Natural killer cell treated with Interleukin-12 subunit alpha and Interleukin-12 subunit beta and Interleukin-15 and Interleukin-18, amount 100 ng/mL, for 72 hours (primary cell): ENCODE measurements around the gene LYRM7. TPM values are rescaled to one million over a fixed set of nuclear protein-coding genes. Genes with fewer than 3 reads are reported as not detected.
"Not testable (repeated sequence)": the region's sequence is repeated elsewhere in the genome, so short reads cannot be mapped to it uniquely, and the experiment has no call there.

Source experiments
- ATAC-seq, 2 donors: fragments of 150-1000 bp; cut with Tn5 transposase in 1 of 2; sonication (Bioruptor Pico), chemical (Tn5 transposase) in 1 of 2; 2 replicates each; pipeline ENCODE4 v1.10.0; 2021
- DNase-seq: peaks from one replicate; pipeline ENCODE4 v3.0.0; 2022; ENCODE audit warnings: low spot score
- H3K27ac Mint-ChIP-seq, 2 donors: 1 replicate in 1 of 2; 2 replicates in 1 of 2; pipeline ENCODE4 v1.8.0; 2022; ENCODE audit warnings: mixed read lengths in 2 of 2, mild to moderate bottlenecking in 1 of 2, moderate library complexity in 1 of 2
- H3K27me3 Mint-ChIP-seq, 2 donors: 1 replicate in 1 of 2; 2 replicates in 1 of 2; pipeline ENCODE4 v1.8.0; 2022; ENCODE audit warnings: mixed read lengths in 2 of 2
- H3K36me3 Mint-ChIP-seq: one replicate; pipeline ENCODE4 v1.8.0; 2022; ENCODE audit warnings: mixed read lengths
- H3K4me1 Mint-ChIP-seq, 2 donors: 1 replicate in 1 of 2; 2 replicates in 1 of 2; pipeline ENCODE4 v1.8.0; 2022; ENCODE audit warnings: low read depth in 2 of 2, mixed read lengths in 2 of 2, mild to moderate bottlenecking in 1 of 2
- H3K4me3 Mint-ChIP-seq: one replicate; pipeline ENCODE4 v1.8.0; 2022; ENCODE audit warnings: mixed read lengths
- H3K9me3 Mint-ChIP-seq: 2 replicates; pipeline ENCODE4 v1.8.0; 2022; ENCODE audit warnings: mixed read lengths
- total RNA-seq, 2 donors: library from RNA; stranded (reverse); gene quantifications; one replicate each; pipeline ENCODE4 v1.2.3, GENCODE V29; 2022

Gene LYRM7
- total RNA-seq, 2 donors from 2014 or later = 9.8 to 14.1 TPM

- peaks cover 32% of the 10 kb centered on the region for H3K36me3 Mint-ChIP-seq
- peak overlapping the region; percentile 91 to 95 for H3K27ac Mint-ChIP-seq
- H3K4me1 Mint-ChIP-seq = peaks cover 21 to 40% of the 10 kb centered on the region in 2 donors
- no peak for ATAC-seq
- DNase-seq = no peak
- H3K27me3 Mint-ChIP-seq = no peaks in the 10 kb centered on the region
- H3K9me3 Mint-ChIP-seq = no peaks in the 10 kb centered on the region
- H3K4me3 Mint-ChIP-seq = peak overlapping the region; percentile 96
These were observed 7.2 kb upstream of the LYRM7 start for GRCh38 chr5:131163276-131164119.

- DNase-seq (peak; percentile 69), ATAC-seq (peak; percentile 81 to 88)
- Mint-ChIP-seq H3K36me3 (peaks cover 24% of the 10 kb centered on the region), H3K27me3 (no peaks in the 10 kb centered on the region), H3K27ac (peak overlapping the region; percentile 91 to 95), H3K9me3 (no peaks in the 10 kb centered on the region), H3K4me1 (peaks cover 21 to 45% of the 10 kb centered on the region in 2 donors), H3K4me3 (peak overlapping the region; percentile 96)
These were observed 6.3 kb upstream of the LYRM7 start for GRCh38 chr5:131164191-131165118.

- Mint-ChIP-seq H3K27me3 (no peaks in the 10 kb centered on the region), H3K9me3 (no peaks in the 10 kb centered on the region), H3K4me3 (peak within 1 kb of the TSS; percentile 96), H3K27ac (peak within 1 kb of the TSS; percentile 91 to 95), H3K36me3 (peaks cover 19% of the 10 kb centered on the region), H3K4me1 (peaks cover 26 to 49% of the 10 kb centered on the region in 2 donors)
- DNase-seq (peak; percentile 95), ATAC-seq (peak; percentile 94)
These were observed 5.5 kb upstream of the LYRM7 start, which contains the start of gene HINT1 for GRCh38 chr5:131165119-131165727. Gene HINT1 (minus strand): TSS chr5:131165256. CDS start chr5:131165205, 51 bp downstream.

GRCh38 chr5:131167615-131168014 lies 3.1 kb upstream of the LYRM7 start:
- ATAC-seq = no peak
- H3K27ac Mint-ChIP-seq = peak overlapping the region; percentile 1 to 95
- H3K36me3 Mint-ChIP-seq = peaks cover 6% of the 10 kb centered on the region
- peaks cover 34 to 46% of the 10 kb centered on the region in 2 donors for H3K4me1 Mint-ChIP-seq
- H3K9me3 Mint-ChIP-seq = no peaks in the 10 kb centered on the region
- no peaks in the 10 kb centered on the region for H3K27me3 Mint-ChIP-seq
- no peak overlapping the region for H3K4me3 Mint-ChIP-seq
- DNase-seq = no peak

GRCh38 chr5:131169810-131170539 lies 769 bp upstream of the LYRM7 start:
- H3K27me3 Mint-ChIP-seq = no peaks in the 10 kb centered on the region
- ATAC-seq = no peak
- peak overlapping the region; percentile 90 to 91 for H3K27ac Mint-ChIP-seq
- no peaks in the 10 kb centered on the region for H3K36me3 Mint-ChIP-seq
- H3K4me3 Mint-ChIP-seq = peak overlapping the region; percentile 97
- DNase-seq = no peak
- H3K4me1 Mint-ChIP-seq = peaks cover 31 to 32% of the 10 kb centered on the region in 2 donors
- no peaks in the 10 kb centered on the region for H3K9me3 Mint-ChIP-seq

- DNase-seq = no peak
- Mint-ChIP-seq H3K36me3 (no peaks in the 10 kb centered on the region), H3K27ac (peak overlapping the region; percentile 90 to 91), H3K4me1 (peaks cover 18 to 21% of the 10 kb centered on the region in 2 donors), H3K9me3 (no peaks in the 10 kb centered on the region), H3K4me3 (peak overlapping the region; percentile 97), H3K27me3 (no peaks in the 10 kb centered on the region)
- ATAC-seq = no peak
These were observed 599 bp downstream of the LYRM7 start for GRCh38 chr5:131171276-131171810.

- no peaks in the 10 kb centered on the region for H3K27me3 Mint-ChIP-seq
- peaks cover 8% of the 10 kb centered on the region for H3K36me3 Mint-ChIP-seq
- peaks cover 0 to 2% of the 10 kb centered on the region in 2 donors for H3K4me1 Mint-ChIP-seq
- no peak for DNase-seq
- H3K27ac Mint-ChIP-seq = no peak overlapping the region
- H3K9me3 Mint-ChIP-seq = no peaks in the 10 kb centered on the region
- H3K4me3 Mint-ChIP-seq = no peak overlapping the region
- ATAC-seq = no peak
These were observed 9.7 kb downstream of the LYRM7 start for GRCh38 chr5:131180407-131180806.

GRCh38 chr5:131182839-131183238 lies 12.1 kb downstream of the LYRM7 start:
- no peaks in the 10 kb centered on the region for H3K27me3 Mint-ChIP-seq

GRCh38 chr5:131185523-131186104 lies 14.9 kb downstream of the LYRM7 start:
- H3K36me3 Mint-ChIP-seq = peaks cover 8% of the 10 kb centered on the region
- H3K4me1 Mint-ChIP-seq = no peaks in the 10 kb centered on the region
- ATAC-seq (no peak), DNase-seq (no peak)
- no peaks in the 10 kb centered on the region for H3K27me3 Mint-ChIP-seq
- H3K9me3 Mint-ChIP-seq = no peaks in the 10 kb centered on the region
- no peak overlapping the region for H3K27ac Mint-ChIP-seq
- H3K4me3 Mint-ChIP-seq = no peak overlapping the region

More at GRCh38 chr5:131182839-131183238, 12.1 kb downstream of the LYRM7 start:
- no peak overlapping the region for H3K27ac Mint-ChIP-seq
- DNase-seq = no peak
- H3K36me3 Mint-ChIP-seq = peaks cover 8% of the 10 kb centered on the region
- ATAC-seq = no peak
- H3K9me3 Mint-ChIP-seq = no peaks in the 10 kb centered on the region
- no peak overlapping the region for H3K4me3 Mint-ChIP-seq
- H3K4me1 Mint-ChIP-seq = no peaks in the 10 kb centered on the region

- no peaks in the 10 kb centered on the region for H3K27me3 Mint-ChIP-seq
- H3K36me3 Mint-ChIP-seq = peaks cover 8% of the 10 kb centered on the region
- no peak overlapping the region for H3K27ac Mint-ChIP-seq
- H3K9me3 Mint-ChIP-seq = no peaks in the 10 kb centered on the region
- no peak overlapping the region for H3K4me3 Mint-ChIP-seq
- H3K4me1 Mint-ChIP-seq = no peaks in the 10 kb centered on the region
- ATAC-seq (no peak), DNase-seq (no peak)
These were observed 16.0 kb downstream of the LYRM7 start for GRCh38 chr5:131186561-131187256.

- H3K36me3 Mint-ChIP-seq = no peaks in the 10 kb centered on the region
- DNase-seq (no peak), ATAC-seq (no peak)
- H3K4me3 Mint-ChIP-seq = no peak overlapping the region
- peaks cover 0 to under 1% of the 10 kb centered on the region in 2 donors for H3K4me1 Mint-ChIP-seq
- no peak overlapping the region for H3K27ac Mint-ChIP-seq
- H3K27me3 Mint-ChIP-seq = no peaks in the 10 kb centered on the region
- no peaks in the 10 kb centered on the region for H3K9me3 Mint-ChIP-seq
These were observed 22.4 kb downstream of the LYRM7 start for GRCh38 chr5:131193106-131193505.

- not testable (repeated sequence) for H3K27ac Mint-ChIP-seq, H3K36me3 Mint-ChIP-seq, H3K4me1 Mint-ChIP-seq, DNase-seq, H3K9me3 Mint-ChIP-seq, H3K4me3 Mint-ChIP-seq, ATAC-seq, H3K27me3 Mint-ChIP-seq
These were observed 23.2 kb downstream of the LYRM7 start for GRCh38 chr5:131193897-131194296.
